Activated effector memory CD4-positive, alpha-beta T cell treated with Interleukin-2 at 50 U/mL for 16 hours (primary cell): ENCODE data around the gene ZNF157.
"Not testable (repeated sequence)": the region's sequence is repeated elsewhere in the genome, so short reads cannot be mapped to it uniquely, and the experiment has no call there.

Source experiments
- DNase-seq: peaks from one replicate; pipeline ENCODE4 v3.0.0-alpha.2; 2020

The ZNF157 gene

DNA sequence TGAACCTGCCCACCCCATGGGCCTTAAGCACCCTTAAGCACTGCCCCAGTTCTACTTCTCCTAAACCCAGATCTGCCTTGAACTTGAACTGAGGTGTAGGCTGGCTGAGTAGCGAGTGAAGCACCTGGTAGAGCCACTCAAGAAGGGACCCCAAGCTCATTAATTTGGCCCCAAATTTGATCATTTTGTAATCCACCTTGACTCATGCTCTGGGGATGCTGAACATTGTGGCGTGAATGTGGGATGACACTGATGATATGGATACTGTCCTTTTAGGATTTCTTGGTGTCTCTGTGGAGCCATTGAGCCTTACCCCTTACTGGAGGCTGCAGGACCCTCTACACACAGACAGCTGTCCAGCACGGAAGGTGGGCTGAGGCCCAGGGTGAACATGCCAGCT, at the start of gene ZNF157:
TSS of gene ZNF157 (plus strand) at position 301 of the 400 bp plus-strand sequence. CDS start at position 392, 91 bp downstream.
- DNase-seq = no peak

DNA sequence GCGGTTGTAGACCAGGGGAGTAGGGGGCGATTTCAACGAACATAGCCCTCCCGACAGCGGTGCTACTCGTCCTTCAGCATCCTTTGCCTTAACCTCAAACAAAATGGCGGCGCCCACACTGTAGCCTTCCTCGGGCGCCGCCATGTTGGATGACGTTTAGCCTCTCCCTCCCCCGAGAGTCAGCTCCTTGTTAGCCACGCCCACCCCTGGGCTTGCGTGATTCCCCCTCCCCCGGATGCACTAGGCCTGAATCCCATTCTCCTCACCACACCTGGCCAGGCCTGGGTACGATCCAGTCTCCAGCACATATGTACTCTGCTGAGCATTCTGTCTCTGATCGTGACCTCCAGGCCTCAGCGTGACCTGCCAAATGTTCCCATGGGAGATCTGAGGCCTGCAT, 49.0 kb upstream of the ZNF157 start:
- no peak for DNase-seq

DNA sequence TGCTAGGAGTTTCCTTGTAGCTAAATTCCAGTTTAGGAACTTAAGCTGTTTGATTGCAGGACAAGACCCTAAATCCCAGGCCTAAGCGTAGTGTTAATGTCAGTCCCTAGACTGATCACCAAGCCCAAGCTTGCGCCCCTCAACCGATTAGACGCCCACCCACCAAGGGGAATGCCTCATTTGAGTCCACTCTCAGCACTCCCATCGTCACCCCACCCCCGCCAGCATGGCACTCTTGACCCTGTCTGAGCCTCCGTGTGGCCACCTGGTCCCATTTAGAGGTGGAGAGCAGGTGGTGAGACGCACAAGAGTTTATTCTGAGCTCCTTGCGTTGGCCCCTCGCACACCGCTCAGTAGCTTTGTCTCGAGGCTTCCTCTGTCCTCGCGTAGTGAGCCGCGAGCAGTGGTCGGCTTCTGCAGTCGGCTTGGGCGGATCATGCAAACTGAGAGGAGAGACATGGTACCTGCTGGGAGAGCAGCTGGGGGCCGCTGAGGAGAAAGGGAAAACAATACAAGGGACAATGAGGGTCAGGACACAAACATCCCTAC, 48.5 kb upstream of the ZNF157 start:
- no peak for DNase-seq

DNA sequence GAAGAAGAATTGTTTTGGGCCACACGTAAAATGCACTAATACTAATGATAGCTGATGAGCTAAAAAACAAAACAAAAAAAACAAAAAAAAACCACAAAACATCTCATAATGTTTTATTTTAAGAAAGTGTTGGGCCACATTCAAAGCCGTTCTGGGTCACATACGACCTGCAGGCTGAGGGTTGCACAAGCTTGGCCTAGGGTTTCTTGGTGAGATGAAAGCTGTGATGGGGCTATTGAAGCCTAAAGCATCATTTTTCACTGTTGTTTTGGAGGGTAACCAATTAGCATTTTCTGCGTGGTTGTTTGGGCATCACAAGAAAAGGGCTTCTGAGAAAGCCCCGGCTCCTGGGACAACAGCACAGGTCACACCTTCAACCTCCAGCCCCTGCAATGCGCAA, 42.5 kb upstream of the ZNF157 start:
- DNase-seq = no peak

DNA sequence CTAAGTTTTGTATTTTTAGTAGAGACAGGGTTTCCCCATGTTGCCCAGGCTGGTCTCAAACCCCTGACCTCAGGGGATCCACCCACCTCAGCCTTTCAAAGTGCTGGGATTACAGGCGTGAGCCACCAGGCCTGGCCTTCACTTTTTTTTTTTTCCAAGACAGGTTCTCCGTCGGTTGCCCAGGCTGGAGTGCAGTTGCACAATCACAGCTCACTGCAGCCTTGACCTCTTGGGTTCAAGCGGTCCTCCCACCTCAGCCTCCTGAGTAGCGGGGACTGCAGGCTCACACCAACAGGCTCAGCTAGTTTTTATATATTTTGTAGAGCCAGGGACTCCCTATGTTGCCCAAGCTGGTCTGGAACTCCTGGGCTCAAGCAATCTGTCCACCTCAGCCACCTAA, 37.6 kb upstream of the ZNF157 start:
- not testable (repeated sequence) for DNase-seq

DNA sequence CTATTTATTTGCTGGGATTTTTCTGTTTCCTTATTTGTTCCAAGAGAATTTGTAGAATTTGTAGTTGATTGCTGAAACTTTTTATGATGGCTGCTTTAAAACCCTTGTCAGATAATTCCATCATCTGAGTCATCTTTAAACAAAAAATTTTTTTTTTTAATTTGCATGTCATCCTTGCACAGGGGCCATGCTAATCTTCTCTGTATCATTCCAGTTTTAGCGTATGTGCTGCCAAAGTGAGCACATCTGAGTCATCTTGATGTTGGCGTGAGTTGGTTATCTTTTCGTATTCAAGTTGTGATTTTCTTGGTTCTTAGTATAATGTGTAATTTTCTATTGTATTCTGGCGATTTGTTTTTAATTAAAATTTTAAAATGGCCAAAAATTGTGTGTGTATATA, 18.7 kb upstream of the ZNF157 start:
- no peak for DNase-seq

DNA sequence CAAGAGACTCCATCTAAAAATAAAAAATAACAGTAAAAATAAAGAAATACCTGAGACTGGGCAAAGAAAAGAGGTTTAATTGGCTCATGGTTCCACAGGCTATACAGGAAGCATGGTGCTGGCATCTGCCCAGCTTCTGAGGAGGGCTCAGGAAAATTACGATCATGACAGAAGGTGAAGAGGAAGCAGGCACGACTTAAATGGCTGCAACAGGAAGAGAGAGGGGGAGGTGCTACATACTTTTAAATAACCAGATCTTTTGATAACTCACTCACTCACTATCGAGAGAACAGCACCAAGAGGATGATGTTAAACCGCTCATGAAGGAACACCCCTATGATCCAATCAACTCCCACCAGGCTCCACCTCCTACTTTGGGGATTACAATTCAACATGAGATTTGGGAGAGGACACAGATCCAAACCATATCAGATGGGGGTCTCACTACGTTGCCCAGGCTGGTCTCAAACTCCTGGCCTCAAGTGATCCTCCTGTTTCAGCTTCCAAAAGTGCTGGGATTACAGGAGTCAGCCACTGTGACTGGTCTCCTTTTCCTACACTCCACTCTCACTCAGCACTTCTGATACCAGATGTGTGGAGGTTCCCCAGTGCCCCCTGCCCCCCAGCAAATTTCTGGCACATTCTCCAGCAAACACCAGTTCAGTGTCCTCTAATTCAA, 11.9 kb upstream of the ZNF157 start:
- no peak for DNase-seq

DNA sequence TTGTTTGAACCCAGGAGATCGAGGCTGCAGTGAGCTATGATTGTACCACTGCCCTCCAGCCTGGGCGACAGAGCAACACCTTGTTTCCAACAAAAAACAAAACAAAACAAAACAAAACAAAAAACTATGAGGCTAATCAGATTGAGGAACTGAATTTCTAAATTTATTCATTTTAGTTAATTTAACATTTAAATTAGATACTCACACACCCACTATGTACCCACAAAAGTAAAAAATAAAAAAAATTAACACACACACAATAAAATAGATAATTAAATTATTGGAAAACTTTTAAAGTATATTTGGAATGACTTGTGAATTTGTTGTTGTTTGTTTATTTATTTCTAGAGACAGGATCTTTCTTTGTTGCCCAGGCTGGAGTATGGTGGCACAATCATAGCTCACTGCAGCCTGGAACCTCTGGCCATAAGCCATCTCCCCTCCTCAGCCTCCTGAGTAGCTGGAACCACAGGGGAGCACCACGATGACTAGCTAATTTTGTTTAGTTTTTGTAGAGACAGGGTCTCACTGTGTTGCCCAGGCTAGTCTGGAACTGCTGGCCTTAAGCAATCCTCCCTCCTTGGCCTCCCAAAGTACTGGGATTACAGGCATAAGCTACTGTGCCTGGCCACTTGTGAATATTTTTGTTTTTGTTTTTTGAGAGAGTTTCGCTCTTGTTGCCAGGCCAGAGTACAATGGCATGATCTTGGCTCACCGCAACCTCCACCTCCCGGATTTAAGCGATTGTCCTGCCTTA, 9.8 kb upstream of the ZNF157 start:
- DNase-seq = no peak

DNA sequence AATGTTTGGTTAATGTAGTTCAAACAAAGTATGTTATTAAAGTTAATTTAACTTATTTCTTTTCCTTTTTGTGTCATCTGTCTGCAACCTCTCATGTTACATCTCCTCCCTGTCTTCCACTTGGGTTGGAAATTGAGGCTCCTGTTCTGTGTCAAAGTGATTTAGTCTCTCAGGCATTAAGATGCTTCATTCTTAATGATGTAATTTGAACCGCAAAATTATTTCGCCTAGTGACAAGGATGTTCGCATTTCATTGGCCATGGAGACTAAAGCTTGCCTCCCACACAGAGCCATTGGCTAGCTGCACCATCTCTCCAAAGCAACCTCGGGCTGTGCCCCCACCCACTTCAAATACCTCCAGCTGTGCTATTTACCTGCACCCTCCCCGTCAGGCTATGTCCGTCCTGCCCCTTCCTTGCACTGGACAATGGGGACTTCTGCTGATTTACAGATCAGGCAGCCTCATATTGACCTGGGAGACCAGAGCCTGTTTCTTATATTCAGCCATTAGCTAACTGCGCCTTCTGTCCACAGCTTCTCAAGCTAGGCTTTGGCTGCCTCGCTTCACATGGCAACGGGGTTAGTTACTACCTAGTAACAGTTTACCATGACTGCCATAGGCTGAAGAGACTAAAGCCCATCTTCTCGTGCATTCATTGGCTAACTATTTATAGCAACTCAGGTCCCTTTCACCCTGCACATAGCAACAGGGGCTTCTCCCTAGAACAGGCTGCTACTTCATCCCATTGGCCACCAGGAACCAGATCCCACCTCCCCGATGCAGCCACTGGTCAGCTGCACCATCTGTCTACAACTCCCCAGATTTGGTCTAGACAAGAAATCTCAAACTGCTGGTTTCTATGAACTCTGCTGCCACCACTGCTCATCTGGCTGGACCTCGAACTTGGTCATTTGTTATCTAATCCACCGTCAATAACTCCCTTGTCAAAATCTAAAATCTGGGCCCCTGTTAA, 8.6 kb upstream of the ZNF157 start:
- DNase-seq = no peak

DNA sequence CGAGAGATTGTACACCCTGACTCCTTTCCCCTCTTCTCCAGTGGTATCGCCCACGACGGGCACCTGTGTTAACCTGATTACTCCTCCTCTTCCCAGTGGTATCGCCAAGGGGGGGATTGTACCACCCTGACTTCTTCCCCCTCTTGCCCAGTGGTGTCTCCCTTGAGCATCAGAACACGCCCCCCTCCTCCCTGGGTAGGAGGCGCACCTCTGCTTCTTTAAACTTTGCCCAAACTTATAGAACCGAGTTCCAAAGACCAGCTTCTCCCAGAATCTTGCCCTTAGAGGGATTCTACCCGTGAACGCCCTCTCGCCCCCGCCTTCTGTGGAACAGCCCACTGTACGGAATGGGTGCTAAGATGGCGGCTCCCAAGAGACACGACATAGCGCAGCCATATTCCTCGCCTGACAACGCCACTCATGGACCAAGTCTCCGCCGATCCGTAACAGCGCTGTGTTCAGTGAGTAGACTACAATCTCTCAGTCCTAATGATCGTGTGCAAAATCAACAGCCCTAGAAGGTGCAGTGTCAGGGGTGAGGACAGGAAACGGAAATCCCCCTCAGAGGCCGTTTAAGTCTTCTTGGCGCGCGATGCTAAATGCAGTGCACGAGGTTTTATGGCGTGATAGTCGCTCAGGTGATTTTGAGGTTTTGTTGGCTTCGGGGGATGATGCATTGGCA, 4.2 kb upstream of the ZNF157 start:
- DNase-seq = peak; percentile 54

DNA sequence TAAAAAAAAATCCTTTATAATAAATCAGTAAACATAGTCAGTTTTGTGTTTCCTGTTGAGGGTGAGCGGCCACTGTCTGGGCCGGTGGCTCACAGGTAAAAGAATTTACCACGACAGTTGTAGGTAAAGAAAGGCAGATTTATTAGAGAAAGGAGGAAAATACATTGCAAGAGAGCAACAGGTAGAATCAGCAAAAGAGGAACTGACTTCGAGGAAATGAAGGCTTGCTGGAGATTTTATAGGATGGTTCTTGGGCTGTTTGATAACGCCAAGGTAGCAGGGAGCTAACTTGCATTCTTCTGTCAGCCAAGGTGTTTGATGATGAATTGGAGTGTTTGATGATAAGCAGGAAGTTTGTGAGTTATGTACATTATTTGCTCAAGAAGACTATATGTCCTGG, 2.8 kb downstream of the ZNF157 start:
- DNase-seq = no peak

DNA sequence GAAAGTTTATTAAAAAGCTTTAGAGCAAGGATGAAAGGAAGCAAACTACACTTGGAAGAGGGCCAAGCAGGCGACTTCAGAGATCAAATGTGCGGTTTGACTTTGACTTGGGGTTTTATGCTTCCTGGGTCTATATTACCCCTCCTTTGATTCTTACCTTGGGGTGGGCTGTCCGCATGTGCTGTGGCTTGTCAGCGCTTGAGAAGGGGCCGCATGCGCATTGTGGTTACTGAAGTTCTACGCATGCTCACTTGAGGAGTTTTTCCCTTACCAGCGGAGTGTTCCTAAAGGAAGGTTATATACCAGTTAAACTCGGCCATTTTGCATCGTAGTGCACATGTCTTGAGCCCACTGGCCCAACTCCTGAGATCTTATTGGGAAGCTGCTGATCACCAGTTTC, 9.9 kb downstream of the ZNF157 start:
- peak; percentile 53 for DNase-seq

DNA sequence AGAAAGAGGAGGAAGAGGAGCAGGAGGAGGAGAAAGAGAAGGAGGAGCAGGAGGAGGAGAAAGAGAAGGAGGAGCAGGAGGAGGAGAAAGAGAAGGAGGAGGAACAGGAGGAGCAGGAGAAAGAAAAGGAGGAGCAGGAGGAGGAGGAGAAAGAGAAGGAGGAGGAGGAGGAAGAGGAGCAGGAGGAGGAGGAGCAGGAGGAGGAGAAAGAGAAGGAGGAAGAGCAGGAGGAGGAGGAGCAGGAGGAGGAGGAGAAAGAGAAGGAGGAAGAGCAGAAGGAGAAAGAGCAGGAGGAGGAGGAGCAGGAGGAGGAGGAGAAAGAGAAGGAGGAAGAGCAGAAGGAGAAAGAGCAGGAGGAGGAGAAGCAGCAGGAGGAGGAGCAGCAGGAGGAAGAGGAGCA, 10.5 kb downstream of the ZNF157 start:
- not testable (repeated sequence) for DNase-seq

DNA sequence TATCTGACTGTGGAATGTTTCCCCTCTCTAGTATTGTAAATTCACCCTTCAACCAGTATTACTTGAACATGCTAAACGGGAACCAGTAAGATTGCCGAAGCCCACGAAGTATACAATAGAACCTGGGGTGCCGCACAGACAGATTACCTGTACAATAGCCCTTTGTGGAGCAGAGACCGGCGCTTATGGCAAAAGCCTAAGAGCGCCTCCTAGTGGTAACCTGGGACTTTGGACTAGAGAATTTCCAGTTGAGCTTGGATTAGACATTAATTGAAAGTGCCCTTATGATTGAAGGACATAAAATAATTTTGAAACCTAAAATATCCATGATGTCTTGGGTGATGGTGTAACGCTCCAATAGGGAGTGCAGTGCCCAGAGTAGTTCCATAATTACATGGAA, 14.1 kb downstream of the ZNF157 start:
- peak; percentile 48 for DNase-seq

DNA sequence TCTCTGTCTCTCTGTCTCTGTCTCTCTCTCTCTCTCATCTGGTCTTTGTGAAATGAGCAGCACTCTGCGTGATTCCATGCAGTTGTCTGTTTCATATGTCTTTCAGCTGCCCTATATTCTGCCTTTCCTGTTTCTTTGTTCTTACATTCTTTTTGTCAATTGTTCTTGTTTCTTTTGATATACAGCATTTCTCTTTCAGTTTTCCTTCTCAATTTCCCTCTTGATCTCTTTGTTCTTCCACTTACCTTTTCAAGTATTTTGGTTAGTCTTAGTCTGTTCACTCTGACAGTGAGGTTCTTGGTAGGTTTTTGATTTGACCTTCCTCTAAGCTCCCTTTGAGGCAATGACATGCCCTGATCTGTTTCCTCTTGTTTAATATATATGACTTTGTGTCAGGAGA, 20.4 kb downstream of the ZNF157 start:
- no peak for DNase-seq

DNA sequence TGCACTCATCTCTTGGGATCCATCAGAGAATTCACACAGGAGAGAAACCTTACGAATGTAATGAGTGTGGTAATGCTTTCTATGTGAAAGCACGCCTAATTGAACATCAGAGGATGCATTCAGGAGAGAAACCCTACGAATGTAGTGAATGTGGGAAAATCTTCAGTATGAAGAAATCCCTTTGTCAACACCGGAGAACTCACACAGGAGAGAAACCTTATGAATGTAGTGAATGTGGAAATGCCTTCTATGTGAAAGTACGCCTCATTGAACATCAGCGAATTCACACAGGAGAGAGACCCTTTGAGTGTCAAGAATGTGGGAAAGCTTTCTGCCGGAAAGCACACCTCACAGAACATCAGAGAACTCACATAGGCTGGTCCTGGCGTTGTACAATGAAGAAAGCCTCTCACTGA, 42.8 kb downstream of the ZNF157 start:
- no peak for DNase-seq

DNA sequence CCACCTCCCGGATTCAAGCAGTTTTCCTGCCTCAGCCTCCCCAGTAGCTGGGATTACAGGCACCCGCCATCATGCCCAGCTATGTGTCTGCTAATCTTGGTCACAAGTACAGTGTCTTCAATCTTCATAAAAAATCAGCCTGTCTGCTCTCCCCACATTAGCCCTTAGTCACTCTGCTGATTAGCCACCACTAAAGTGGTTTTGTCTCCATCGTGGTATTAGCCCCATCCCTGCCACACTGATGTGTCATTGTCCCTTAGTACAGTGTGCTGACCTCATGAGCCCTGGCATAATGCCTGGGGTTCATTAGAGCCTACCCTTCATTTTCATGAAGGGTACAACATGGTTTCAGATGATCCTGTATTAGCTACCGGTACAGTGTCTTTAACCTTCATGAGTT, 49.9 kb downstream of the ZNF157 start:
- DNase-seq = no peak

DNA sequence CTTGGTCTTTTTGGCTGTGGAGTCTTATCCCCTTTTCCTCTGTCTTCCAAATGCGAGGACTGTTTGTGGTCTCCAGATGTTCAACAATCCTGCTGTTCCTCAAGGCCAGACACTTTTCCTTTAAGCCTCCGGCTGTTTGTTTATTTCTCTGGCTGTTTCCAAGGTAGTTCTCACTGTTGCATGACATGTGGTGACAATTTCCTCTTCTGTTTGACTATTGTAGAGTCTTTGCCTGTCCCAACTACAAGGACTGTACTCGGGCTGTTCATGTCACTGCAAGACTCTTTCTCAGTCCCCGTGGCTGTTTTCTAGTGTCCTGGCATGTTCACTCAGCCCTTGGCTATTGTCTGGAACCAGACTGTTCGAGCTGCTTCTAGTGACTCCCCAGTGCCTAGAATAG, 50.6 kb downstream of the ZNF157 start:
- DNase-seq = no peak

DNA sequence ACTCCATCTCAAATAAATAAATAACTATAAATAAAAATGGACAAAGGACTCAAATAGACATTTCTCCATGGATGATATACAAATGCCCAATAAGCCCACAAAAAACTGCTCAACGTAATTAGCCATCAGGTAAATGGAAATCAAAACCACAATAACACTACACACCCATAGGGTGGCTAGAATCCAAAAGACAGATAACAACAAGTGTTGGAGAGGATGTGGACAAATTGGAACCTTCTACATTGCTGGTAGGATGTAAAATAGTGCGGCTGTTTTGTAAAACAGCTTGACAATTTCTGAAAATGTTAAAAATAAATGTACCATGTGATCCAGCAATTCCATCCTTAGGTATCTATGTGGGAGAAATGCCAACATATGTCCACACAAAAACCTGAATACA, 52.1 kb downstream of the ZNF157 start:
- DNase-seq = no peak

DNA sequence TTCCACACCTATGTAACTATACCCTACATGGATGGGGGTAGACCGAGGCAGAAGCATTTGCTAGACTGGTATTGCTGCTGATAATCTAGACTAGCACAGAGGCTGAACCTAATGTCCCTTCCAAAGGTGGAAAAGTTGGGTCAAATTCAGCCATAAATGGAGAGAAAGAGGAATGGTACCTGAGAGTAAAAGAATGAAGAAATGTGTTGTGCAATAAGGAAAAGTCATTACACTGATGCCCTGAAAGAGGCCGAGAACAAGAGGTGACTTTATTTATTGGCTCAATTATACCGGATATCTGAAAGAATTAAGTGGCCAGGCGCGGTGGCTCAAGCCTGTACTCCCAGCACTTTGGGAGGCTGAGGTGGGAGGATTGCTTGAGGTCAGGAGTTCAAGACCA, 60.5 kb downstream of the ZNF157 start:
- no peak for DNase-seq

DNA sequence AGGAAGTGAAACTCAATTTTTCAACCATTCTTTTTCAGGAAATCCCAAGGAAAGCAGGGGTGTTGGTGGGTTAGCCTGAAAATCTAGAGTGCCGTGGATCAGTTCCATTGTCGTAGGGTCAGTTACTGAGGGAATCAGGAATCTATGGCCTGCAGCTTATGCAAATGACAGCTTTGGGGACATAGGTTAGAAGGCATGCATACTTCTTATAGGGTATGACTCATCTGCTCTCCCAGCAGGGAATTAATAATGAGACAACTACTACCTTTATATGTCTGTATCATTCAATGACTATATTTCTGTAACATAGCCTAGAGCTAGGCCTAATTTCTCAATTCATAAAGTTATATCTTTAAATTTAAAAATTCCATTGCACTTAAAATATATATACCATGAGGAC, 76.1 kb downstream of the ZNF157 start:
- no peak for DNase-seq

DNA sequence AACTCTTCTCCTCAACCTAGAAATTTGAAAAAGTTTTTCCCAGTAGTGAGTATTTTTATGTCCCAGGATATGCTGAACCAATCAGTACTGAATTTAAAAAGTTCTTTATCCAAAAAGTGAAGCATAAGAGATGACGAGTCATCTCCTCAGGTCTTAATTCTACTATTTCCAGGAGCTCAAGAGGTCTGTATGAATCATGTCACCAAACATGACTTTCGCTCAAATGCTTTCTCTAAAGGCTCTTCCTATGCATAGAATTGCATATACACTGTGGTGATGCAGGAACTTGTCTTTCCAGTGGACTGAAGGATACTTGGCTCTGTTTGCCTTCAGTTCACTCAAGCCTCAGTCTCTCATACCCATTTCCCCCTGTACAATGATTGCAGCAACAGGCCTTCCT, 76.6 kb downstream of the ZNF157 start:
- DNase-seq = no peak

DNA sequence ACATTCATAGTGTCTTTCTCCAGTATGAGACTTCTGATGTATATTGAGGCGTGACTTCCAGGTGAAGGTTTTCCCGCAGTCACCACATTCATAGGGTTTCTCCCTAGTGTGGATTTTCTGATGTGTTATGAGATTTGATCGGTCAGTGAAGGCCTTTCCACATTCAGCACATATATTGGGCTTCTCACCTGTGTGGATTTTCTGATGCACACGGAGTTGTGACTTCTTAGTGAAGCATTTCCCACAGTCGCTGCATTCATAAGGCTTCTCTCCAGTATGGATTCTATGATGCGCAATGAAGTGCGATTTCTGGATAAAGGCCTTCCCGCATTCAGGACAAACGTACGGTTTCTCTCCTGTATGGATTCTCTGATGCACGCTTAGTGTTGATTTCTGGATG, 77.2 kb downstream of the ZNF157 start:
- DNase-seq = no peak
